Ramos (cell line): ENCODE measurements around the gene INSYN1.

ENCODE experiments used
- in situ Hi-C: fragments of 300-500 bp; cut with MboI; formaldehyde crosslinking; loops from one replicate; pipeline ENCODE4 v1.14.3; 2022; ENCODE audit warnings: low sequenced_read_pairs; ENCODE audit not compliant: unreplicated experiment

The INSYN1 gene

DNA sequence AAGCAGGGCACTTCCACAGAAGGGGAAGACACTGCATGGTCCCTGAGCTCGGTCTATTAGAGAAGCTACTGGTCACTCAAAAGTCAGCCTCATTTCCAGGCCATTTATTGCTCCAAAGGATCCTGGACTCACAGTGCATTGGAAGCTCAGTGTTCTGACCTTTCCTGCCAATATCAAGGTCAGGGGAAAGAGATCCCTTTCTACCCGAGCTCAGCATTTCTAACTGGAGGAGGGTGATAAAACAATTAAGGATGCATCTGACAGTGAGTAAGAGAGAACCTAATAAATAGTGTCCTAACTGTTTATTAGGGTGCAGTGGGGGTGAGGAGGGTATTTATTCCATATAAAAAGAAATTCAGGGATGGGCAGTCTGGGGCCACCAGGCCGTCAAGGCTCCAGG is 26.8 kb upstream of the INSYN1 start:
- in situ Hi-C loops, result no loop called here

DNA sequence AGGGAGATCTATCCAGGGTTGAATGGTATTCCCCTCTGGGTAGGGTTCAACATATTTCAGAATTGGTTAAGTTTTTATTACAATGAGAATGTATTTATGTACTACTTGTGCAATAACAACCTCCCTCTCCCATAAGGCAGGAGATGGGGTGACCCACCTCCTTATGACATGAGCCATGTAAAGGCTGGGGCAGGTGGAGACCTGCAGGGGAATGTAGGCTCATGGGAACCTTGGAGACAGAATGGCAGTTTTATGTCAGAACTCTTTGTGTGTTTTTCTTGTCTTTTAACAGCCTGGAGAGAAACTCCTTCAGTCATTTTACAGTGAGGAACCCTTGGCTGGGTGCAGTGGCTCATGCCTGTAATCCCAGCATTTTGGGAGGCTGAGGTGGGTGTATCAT is 24.6 kb upstream of the INSYN1 start:
- in situ Hi-C loops, result no loop called here

DNA sequence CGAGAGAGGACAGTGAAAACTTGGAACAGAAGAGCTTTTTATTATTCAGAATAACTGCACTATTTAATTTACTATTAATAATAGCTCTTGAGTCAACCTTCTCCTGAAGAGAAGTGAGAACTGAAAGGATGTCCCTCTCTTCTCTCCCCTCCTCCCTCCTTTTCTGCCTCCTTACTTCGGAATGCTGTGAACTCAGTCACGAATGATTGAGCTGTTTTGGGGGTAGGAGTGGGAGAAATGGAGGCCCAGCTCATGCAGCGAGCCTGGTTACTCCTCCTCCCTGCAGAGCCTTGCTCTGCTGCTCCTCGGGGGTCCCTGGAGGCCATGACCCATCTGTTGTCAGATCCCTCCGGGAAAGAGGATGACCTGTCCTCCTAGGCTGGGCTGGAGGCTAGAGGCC is 20.3 kb upstream of the INSYN1 start:
- in situ Hi-C loops, result no loop called here

GRCh38 chr15:73771385-73772045 is 18.4 kb upstream of the INSYN1 start:
- in situ Hi-C loops, result no loop called here

DNA sequence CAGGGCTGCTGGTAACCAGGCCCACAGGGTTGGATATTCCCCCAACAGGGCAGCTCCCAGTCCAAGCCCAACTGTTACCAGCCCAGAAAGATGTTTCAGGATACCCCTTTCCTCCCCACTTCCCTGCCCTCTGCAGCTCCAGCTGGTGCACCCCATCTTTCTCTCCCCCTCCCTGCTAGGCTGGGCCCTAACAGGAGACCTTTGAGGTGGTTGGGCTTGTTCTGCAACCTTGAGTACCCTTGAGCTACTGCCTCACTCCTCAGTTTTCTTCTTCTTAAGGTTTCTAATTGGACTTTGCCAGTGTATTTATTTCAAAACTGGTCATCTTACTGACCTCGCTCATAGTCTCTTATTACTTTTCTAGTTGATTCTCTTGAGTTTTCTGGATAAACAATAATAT is 16.9 kb upstream of the INSYN1 start:
- in situ Hi-C loops, result no loop called here

GRCh38 chr15:73767806-73768501 is 14.8 kb upstream of the INSYN1 start:
- in situ Hi-C loops, result no loop called here

- in situ Hi-C loops, result no loop called here
Observed at GRCh38 chr15:73766598-73766997, 13.4 kb upstream of the INSYN1 start.

DNA sequence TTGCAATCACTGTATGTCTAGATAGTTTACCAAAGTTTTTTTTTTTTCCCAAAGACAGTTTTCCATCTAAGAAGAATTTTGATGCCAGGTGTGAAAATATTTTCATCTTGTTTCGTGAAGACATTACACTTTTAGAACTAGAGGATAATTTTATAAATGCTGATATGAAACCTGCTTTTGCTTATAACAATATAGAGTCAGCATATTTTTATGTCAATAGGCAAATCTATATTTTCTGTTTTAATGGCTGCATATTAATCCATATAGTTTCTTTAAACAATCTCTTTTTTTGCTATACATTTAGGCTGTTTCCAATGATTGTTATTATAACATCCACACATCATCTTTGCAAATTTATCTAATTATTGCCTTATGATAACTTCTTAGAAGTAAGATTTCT is 12.6 kb upstream of the INSYN1 start:
- in situ Hi-C loops, result no loop called here

DNA sequence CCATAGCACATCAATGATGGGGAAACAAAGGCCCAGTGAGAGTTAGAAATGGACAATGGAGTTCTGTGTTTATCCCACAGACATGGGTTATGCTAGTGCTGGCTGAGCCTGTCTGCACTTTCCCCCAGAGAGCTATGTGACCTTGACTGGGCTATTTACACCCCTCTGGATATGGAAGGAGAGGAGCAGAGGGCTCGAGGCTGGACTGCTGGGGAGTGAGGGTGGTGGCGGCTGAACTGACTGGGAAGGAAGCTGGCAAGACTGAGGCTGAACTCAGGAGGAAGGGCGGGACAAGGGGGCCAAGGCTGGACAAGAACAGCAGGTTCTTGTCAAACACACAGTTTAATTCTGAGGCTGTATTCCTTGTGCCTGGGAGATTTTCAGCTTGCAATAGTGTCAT is 10.8 kb upstream of the INSYN1 start:
- in situ Hi-C loops, result no loop called here

DNA sequence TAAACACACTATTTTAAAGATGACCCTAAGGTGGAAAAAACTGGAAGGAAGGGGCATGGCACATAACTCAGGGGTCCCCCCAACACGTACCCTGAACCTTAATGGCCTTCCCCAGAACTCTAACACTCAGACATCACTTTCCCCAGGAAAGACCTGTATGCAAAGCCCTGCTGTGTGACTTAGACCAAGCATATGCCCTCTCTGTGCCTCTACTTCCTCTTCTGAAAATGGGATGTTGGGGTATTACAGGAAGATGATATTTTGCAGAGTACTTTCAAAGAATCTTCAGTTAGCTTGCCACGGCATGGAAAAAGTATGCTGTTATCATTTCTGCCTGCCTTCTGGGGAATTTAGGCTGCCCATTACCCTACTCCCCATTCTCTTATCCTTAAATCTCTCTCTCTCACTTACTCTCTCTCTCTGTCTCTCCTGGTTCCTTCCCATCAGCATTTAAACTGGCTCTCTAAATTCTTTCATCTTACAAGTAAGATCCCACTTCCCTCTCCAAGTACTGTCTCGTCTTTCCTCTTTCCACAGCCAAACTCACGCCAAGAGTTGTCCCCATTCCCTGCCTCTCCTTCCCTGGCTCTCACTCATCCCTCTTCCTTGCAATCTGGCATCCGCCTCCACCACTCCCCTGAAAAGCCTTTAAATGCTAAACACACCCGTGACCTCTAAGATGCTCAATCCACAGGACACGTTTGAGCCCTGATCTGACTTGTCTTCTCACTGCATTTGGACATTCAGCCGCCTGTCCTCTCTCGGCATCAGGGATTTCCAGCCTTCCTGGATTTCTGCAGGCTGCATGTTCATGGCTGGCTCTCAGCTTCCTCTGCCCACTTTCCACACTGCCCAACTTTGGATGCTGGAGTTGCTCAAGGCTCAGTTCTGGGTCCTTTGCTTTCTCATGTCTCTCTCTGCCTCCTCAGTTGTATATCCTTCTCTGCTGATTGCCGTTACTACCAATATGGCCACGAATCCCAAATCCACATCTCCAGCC is 7.5 kb upstream of the INSYN1 start:
- in situ Hi-C loops, result no loop called here

GRCh38 chr15:73758461-73758860 is 5.3 kb upstream of the INSYN1 start:
- in situ Hi-C loops, result no loop called here

GRCh38 chr15:73757571-73757970 is 4.4 kb upstream of the INSYN1 start:
- in situ Hi-C loops, result no loop called here

GRCh38 chr15:73756947-73757513 is 3.9 kb upstream of the INSYN1 start:
- in situ Hi-C loops, result no loop called here

- in situ Hi-C loops, result no loop called here
Observed at GRCh38 chr15:73756390-73756789, 3.2 kb upstream of the INSYN1 start.

- in situ Hi-C loops, result no loop called here
Observed at GRCh38 chr15:73755946-73756345, 2.8 kb upstream of the INSYN1 start.

DNA sequence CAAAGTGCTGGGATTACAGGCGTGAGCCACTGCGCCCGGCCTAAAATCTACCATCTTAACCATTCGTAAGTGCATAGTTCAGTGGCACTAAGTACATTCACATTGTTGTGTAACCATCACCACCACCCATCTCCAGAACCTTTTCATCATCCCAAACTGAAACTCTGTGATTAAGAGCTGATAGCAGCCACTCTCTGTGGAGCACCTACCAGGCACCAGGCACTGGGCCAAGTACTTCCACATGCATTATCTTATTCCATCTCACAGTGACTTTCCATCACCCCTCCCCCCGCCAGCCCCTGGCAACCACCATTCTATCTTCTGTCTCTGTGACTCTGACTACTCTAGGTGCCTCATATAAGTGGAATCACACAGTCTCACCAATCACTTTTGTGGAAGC is 2.3 kb upstream of the INSYN1 start:
- in situ Hi-C loops, result no loop called here

- in situ Hi-C loops, result no loop called here
Observed at GRCh38 chr15:73754461-73754860, 1.3 kb upstream of the INSYN1 start.

DNA sequence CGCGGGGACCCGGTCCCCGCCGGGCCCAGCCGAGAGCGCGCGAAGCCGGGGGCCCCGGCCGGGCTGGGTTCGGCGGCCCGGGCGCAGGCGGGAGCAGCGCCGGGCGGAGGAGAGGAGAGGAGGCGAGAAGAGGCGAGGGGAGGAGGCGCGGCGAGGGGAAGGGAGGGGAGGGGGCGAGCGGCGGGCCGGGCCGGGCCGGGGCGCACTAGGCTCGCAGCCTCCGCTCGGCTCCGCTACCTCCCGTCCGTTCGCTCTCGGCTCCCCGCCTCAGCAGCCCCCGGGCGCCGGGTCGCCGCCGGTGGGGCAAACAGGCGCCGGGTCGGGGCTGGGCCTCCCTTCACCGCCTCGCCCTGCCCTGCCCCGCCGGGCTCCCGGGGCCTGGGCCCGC is 351 bp downstream of the INSYN1 start:
- in situ Hi-C loops, result no loop called here

DNA sequence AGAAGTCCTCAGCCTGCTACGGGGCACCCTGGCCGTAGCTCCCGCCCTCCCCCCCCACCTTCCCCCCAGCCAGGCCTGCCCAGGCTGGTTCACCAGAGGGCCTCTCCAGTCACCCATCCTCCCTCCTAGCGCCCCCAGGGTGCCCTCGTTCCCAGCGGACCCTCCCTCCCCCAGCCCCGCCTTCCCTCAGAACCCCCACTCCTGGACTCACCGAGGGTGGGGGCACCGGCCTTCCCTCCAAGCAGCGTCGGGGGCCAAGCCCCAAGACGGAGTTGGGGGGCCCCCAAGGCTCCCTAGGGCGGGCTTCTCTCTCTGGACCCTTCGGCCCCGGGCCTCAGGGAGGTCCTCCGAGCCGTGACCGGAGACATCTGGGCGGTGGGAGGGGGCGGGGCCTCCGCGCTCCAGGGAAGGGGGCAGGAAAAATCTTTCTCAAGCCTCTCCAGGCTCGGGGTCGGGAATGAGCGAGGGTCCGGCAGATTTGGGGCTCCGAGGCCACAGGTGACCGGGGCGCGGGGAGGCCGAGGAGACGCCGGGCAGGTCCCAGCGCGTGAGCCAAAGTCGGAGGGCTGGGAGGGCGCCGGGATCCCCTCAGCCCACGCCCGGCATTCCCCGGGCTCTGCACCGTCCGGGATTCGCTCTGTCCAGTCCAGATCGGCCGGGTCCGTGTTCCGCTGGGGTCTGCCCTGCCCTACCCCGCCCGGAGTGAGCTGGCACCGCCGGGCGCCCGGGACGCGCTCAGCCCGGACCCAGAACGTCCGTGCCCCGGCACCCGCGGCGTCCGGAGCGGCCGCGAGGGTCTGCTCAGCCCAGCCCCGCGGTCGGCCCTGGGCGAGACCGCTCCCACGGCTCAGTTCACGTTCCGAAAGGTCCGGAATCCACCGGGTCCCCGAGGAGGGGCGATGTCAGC is 999 bp downstream of the INSYN1 start:
- in situ Hi-C loops, result no loop called here

DNA sequence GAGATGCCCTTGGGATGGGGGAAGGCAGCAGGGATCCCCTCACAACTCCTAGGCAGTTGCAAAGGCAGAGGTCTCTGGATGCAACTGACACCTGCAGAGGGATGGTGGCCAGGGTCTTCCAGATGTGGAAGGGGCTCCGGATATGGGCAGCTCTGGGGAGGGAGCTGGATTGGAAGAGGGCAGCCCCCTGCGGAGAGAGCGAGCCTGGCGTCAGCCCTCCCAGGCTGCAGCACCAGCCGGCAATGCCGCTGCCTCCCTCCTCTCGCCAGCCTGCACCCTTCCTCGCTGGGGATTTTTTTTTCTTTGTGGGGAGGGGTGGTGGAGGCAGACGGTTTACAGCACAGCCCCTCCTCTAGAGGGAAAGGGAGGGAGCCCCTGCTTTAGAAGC is 1.6 kb downstream of the INSYN1 start:
- in situ Hi-C loops, result no loop called here
